PFSK-1 (cell line): ENCODE results near the gene TMEM132D.

ENCODE experiments used
- FOXP2 ChIP-seq: optimal IDR thresholded peaks from 2 replicates; pipeline ENCODE3; 2011; ENCODE audit warnings: borderline replicate concordance, control low read depth, inconsistent platforms; ENCODE audit not compliant: insufficient read depth; ENCODE audit errors: extremely low read length, extremely low read depth
- POLR2AphosphoS5 ChIP-seq: IDR thresholded peaks from 2 replicates; pipeline ENCODE4 v1.6.1; 2012; ENCODE audit warnings: low read depth, mild to moderate bottlenecking, control low read depth, low read length, moderate library complexity
- SIN3A ChIP-seq: IDR thresholded peaks from 2 replicates; pipeline ENCODE4 v1.6.1; 2012; ENCODE audit warnings: mild to moderate bottlenecking, low read length, moderate library complexity, borderline replicate concordance; ENCODE audit not compliant: insufficient read depth
- TAF1 ChIP-seq: IDR thresholded peaks from 2 replicates; pipeline ENCODE4 v1.6.1; 2012; ENCODE audit warnings: low read length, control low read depth, borderline replicate concordance; ENCODE audit not compliant: insufficient read depth
- TF ChIP-seq, protein P1 (sequence below), 2 experiments: IDR thresholded peaks; 2 replicates each; pipeline versions ENCODE4 v1.6.1 to v1.8.0; 2011 to 2012; ENCODE audit warnings: low read depth in 2 of 2, low read length in 2 of 2, control low read depth in 1 of 2, inconsistent platforms in 1 of 2, mild to moderate bottlenecking in 1 of 2, moderate library complexity in 1 of 2; ENCODE audit not compliant: insufficient read depth in 1 of 2

The TMEM132D gene

DNA sequence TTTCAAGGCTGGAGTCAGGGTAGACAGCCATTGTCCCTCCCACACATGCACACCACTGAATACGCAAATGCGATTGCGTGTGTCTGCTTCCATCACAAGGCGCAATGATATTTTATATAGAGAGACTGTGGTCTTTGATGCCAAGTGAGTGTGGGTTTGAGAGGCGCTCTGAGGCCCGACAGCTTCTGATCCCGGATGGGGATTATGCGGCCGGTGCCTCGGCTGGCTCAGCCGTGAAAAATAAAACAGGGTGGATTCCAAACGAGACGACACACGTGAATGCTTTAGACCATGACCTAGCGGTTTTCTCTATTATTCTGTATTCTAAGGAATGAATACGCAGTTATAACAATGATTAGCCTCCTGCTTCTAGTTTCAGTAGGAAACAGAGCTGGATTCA is 72.5 kb downstream of the TMEM132D start:
- TF ChIP-seq POLR2AphosphoS5, result no peak
- no peak for TF ChIP-seq TAF1
- TF ChIP-seq, protein P1, sequence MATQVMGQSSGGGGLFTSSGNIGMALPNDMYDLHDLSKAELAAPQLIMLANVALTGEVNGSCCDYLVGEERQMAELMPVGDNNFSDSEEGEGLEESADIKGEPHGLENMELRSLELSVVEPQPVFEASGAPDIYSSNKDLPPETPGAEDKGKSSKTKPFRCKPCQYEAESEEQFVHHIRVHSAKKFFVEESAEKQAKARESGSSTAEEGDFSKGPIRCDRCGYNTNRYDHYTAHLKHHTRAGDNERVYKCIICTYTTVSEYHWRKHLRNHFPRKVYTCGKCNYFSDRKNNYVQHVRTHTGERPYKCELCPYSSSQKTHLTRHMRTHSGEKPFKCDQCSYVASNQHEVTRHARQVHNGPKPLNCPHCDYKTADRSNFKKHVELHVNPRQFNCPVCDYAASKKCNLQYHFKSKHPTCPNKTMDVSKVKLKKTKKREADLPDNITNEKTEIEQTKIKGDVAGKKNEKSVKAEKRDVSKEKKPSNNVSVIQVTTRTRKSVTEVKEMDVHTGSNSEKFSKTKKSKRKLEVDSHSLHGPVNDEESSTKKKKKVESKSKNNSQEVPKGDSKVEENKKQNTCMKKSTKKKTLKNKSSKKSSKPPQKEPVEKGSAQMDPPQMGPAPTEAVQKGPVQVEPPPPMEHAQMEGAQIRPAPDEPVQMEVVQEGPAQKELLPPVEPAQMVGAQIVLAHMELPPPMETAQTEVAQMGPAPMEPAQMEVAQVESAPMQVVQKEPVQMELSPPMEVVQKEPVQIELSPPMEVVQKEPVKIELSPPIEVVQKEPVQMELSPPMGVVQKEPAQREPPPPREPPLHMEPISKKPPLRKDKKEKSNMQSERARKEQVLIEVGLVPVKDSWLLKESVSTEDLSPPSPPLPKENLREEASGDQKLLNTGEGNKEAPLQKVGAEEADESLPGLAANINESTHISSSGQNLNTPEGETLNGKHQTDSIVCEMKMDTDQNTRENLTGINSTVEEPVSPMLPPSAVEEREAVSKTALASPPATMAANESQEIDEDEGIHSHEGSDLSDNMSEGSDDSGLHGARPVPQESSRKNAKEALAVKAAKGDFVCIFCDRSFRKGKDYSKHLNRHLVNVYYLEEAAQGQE (IDR thresholded peaks at IDR 0.05; ENCODE audit: insufficient read depth in 1 of 2, low read depth in 2 of 2, low read length in 2 of 2), result no peak
- no peak for TF ChIP-seq SIN3A
- TF ChIP-seq FOXP2, result no peak

DNA sequence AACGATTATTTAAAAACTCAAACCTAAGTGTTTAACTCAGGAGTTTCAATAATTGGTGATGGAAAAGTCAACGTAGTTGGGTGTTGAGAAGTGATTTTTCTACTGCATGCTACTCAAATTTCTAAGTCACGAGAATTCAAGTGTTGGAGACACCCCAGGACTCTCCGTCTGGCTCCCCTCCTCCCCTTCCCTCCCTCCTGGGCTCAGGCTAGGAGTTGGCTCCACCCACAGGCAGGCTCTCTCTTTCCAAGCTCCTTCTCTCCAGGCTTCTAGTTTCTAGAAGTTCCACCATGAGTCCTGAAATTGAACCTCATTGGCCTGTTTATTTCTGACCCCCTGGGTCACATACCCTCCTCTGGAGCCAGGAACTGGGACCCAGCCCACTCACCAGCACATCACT is 73.0 kb downstream of the TMEM132D start:
- no peak for TF ChIP-seq POLR2AphosphoS5
- no peak for TF ChIP-seq FOXP2
- TF ChIP-seq, protein P1 (IDR thresholded peaks at IDR 0.05; ENCODE audit: insufficient read depth in 1 of 2, low read depth in 2 of 2, low read length in 2 of 2), result no peak
- TF ChIP-seq SIN3A, result no peak
- no peak for TF ChIP-seq TAF1

DNA sequence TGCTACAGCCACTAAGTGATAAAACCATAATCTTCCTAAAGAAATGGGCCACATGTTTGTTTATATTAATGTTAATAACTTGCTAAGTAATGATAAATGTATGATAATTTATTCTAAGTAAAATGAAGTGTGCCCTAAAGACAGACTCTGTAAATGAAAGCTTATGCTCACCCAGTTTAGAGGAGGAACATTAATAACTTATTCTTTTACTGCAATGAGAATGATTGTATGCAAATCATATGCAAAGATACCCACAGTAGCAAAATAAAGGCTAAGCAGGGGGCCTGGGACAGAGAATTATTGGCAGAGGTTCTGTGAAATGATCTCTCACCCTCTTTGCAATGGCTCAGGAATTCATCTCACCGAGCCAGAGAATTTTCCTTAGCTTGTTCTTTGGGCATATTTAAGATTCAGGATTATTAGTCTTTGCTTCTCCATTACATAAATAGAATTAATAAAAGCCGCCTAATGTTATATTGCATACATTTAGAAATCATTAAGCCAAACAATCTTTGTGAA is 75.9 kb downstream of the TMEM132D start:
- TF ChIP-seq SIN3A, result no peak
- no peak for TF ChIP-seq POLR2AphosphoS5
- TF ChIP-seq TAF1, result no peak
- TF ChIP-seq, protein P1 (IDR thresholded peaks at IDR 0.05; ENCODE audit: insufficient read depth in 1 of 2, low read depth in 2 of 2, low read length in 2 of 2), result no peak
- no peak for TF ChIP-seq FOXP2

DNA sequence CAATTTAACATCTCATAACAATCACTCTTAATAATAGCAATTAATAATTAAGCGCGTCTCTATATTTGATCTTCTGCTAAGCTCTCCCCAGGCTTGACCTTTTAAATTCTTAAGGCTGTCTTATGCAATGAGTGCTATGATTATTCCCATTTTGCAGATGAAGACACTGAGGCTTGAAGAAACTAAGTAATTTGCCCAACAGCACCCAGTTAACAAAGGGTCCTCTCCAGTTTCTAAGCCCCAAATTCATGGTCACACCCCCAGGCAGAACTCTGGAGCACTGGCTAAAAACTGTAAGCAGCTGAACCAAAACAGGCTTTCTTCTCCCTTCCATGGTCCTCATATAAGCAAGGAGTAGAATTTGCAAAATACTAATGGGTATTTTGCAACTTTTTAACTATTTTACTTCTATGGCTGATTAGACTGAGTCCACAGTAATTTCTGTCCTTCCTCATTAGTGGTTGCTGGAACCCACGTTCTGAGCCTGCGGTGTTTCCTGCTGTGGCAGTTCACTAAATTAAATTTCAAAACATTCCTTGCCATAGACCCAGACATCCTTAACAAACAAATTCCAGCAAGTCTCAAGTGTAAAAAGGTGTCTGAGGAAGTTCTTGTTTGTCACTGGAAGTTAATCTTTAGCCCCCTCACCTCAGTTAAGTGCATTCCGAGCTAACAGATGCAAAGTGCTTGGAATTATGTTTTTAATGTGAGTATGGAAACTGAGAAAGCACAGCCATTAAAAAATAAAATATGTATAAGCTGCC is 76.5 kb downstream of the TMEM132D start:
- TF ChIP-seq FOXP2 (no peak), SIN3A (no peak), POLR2AphosphoS5 (no peak), TAF1 (no peak)
- TF ChIP-seq, protein P1 (IDR thresholded peaks at IDR 0.05; ENCODE audit: insufficient read depth in 1 of 2, low read depth in 2 of 2, low read length in 2 of 2), result no peak

DNA sequence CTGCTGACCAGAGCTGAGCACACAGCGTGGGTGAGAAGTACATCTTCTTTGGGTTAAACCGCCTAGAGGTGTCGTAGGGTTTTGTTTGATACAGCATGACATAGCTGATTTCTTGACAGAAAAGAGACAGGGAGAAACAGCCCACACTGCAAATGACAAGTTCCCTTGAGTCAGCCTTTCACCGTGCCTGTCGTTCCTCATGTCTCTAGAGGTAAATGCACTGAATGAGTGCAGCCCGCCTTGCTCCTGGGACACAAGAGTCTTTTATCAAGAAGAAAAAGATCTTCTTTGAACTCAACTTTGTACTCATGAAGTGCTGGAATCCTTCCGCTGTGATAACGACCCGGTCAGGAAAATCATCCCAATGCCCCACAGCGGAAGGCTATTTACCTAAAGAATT is 77.6 kb downstream of the TMEM132D start:
- TF ChIP-seq TAF1 (no peak), SIN3A (no peak), FOXP2 (no peak), POLR2AphosphoS5 (no peak)
- TF ChIP-seq, protein P1 (IDR thresholded peaks at IDR 0.05; ENCODE audit: insufficient read depth in 1 of 2, low read depth in 2 of 2, low read length in 2 of 2), result no peak
